HG02759 (cell line): ENCODE measurements around the gene AQP12B.

Source experiments
- ATAC-seq: cut with Tn5 transposase; IDR thresholded peaks from one replicate; pipeline ENCODE4 v1.9.1; 2021; ENCODE audit warnings: mild to moderate bottlenecking, moderate library complexity; ENCODE audit not compliant: unreplicated experiment

The AQP12B gene

DNA sequence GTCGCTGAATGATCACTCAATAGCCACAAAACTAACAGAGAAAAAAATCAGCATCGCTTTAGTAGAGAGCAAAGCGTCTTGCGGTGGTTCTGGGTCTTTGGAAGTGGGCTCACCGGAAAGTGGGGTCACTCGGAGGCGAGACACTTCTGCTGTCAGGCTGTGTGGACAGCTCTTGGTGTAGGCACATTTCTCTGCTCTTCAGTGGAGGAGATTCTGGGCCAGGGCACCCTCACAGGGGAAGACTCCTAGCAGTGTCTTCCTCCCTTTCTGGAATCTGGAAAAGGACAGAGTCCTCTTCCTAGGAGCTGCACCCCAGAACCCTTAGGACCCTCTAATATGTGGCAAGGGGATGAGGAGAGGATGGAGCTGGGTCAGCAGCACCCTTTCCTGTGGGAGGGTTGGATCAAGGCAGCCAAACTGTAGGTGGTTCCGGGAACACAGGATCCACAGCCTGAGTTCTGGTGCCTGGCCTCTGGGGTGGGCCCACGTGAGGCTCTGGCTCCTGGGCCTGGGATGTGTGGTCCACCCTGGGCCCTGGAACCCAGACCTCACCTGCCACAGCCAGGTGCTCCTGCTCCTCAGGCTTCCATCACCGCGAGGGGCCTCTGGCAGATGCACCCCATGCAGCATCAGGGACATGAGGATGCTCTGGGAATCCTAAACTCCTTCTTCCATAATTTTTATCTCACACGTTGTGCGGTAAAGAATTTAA lies 32.3 kb downstream of the AQP12B start:
- ATAC-seq = no peak

DNA sequence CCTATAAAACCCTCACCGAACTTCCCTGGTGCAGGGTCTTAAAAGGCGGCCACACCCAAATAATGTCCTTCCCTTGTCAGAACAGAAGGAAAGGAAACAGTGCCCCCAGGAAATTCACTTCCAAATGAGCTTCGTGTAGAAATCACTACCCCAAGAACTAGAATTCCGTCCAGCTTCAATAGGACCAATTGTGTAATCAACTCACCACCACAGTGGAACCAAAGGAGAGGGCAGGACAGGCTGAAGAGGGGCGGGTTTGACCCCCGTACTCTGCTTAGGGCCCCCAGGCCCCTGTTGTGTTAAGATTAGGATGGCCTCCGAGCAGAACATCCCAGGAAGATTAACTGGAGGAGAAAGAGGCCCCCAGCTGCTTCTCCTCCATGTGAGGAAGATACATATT lies 33.4 kb downstream of the AQP12B start:
- no peak for ATAC-seq

DNA sequence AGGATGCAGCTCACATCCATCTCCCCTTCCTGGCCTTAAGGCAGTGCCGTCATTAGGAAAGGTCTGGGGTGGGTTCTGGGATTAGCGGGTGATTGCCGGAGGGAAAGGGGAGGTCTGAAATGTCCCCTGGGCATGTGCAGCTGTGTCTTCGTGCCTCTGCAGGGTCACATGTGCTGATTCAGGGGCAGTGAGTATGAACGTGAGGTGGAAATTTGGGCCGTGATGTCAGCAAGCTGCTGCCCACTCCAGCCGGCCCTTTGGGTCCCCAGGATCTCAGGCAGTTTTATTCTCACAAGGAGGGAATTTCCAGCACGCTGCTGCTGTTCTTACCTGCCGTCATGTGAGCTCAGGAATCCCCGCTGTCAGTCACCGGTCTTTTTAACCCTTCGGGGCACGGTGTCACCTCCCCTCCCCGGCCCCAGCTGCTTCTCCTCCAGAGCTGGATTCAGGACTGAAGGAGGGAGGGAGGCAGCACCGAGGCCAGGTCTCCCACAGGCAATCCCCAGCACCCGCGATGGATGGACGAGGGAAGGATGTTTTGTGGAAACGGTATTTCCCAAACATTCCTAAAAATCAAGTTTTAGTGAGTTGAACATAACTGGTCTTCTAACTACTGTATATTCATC lies 33.9 kb downstream of the AQP12B start:
- ATAC-seq = no peak

DNA sequence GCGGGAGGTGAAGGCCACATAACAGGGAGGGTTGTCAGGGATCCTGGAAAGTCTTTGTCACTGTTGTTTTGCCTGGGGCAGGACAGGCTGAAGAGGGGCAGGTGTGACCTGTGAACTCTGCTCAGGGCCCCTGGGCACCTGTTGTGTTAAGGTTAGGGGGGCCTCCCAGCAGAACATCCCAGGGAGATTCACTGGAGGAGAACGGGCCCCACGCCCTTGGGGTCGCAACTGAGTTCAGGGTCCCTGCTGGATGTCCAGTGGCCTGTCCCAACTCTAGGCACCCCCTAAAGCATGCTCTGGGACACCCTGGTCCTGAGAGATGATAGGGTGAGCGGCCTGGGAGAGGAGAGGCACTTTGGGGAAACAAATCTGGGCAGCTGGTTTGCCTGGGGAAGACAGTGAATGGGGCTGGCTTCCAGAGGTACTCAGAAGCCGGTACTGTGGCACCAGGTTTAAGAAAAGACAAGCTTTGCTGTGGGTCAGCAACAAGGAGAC lies 34.5 kb downstream of the AQP12B start:
- no peak for ATAC-seq

DNA sequence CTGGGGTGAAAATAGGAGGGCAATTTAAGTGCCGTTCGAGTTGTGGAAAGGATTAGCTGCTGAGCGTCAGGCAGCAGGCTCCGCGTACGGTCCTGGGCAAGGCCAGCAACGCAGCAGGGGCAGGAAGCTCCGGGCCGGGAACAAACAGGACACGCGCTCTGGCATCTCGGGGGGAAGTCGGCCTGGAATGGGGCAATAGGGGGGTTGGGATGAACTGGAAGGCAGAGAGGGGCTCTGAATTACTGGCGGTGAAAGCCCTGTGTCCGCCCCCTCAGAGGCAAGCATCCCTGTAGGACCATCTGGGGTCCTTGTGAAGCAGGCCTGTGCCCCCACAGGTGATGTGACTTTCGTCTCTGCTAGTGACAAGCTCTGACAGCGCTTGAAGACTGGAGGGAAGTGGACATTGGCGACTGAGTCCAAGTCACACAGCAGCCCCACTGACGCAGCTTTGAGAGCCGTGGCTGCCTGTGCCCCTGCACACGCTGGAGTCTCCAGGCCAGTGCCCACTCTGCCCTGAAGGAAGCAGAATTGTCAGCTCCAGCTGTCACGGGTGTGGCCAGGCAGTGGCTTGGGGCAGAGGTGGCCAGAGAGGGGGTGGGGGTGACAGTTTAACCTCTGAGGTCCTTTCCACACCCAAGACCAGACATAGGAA lies 35.1 kb downstream of the AQP12B start:
- no peak for ATAC-seq

DNA sequence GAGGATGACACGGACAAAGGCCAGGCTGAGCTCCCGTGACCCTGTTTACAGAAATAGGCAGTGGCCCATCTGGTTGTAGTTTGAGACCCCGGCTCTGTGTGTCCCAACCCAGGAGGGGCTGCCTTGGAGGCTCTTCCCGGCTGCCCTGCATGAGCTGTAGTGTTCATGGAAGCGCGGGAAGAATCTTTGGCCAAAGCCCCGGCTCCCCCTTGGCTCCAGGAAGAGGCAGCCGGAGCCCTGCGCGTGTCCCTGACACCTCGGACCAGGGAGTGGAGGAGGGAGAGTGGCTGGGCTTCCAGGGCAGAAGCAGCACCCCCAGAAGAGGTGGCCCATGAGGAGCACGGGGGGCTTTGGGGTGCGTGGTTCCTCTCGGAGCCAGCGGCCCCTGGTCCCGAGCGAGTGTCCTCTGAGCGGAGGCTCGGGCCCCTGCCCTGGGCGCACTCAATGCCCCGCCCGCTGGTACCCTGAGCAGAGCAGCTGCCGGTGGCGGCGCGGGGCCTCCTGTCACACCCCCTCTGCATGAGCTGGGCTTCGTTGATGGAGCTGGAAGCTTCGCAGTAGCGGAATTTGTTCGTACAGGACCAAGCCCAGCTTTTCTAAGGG lies 35.7 kb downstream of the AQP12B start:
- ATAC-seq = no peak

DNA sequence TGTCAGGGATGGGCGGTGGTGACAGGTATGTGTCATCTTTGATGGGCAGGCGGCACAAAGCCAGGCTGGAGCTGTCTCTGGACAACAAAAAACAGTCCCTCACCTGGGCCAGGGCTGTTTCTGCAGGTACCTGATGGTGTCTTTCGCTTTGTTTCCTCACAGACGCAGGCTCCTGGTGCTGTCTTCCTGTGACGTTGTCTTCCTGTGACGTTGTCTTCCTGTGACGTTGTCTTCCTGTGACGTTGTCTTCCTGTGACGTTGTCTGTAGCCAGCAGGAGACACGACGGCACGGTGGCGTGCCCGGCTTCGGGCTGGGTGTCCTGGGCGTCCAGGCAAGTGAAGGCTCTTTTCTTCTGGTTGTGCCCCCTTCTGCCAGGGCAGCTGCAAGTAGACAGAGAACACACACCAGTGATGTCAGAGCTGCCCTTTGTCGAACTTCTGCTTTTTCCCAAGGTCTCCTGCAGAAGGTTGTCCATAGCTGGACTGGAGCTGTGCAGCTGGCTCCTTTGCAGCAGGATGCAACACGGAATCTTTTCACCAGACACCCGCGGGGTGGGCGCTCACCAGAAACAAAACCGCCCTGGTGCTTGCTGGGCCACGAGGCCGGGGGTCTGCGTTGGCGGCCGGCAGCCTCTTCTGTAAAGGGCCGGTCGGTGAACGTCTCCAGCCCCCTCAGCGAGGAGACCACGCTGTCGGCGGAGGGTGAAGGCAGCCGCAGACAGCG lies 36.3 kb downstream of the AQP12B start:
- ATAC-seq = no peak

DNA sequence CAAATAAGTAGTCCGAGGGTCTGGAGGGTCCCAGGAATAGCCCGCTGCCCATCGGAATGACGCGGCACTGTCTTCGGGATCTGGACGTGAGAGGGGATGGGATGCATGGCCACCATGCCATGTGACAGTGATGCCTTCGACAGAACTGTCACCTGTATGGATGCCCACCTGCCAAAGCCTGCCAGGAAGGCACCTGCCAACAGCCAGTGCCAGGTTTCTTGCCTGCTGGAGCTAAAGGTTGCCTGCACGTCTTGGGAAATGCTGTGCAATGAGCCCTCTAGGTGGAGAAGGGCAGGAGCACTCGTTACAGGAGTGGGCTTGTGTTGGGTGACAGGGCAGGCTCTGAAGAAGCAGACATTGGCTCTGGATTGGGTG lies 36.9 kb downstream of the AQP12B start:
- ATAC-seq = no peak

DNA sequence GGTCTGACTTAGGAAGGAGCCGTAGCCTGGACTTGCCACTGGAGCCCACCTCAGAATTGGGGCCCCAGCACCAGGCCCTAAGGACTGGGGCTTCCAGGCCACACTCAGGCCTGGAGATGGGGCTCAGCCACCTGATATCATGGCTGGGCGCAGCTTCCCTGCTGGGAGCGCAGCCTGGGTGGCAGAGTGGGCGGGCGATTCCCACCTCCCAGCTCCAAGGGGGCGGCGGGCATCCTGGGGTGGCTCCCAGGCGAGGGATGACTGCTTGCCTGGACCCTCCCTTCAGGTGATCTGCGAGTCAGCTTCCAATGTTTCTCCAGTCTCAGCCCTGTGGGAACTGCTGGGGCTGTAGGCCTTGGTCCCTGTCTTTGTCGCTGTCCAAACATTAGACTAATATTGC lies 37.3 kb downstream of the AQP12B start:
- ATAC-seq = no peak

DNA sequence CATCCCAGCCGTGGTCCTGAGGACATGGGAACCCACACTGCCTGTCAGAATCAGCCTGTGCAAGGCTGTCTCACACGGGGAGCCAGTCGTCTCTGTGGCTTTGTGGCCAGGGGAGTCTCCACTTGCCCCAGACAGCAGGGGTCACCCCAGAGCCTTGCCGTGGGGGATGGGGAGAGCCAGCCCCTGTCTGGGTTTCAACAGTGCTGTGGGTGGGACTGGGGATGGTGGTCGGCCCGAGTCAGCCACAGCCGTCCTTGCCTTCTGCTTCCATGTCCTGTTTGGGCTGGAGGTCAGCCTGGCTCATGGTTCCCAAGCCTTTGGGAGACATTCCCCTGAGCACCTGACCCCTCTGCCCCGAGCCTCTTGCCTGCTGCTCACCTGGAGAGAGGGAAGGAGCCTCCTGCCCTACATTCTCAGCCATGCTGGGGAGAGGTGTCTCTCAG lies 37.8 kb downstream of the AQP12B start:
- no peak for ATAC-seq

DNA sequence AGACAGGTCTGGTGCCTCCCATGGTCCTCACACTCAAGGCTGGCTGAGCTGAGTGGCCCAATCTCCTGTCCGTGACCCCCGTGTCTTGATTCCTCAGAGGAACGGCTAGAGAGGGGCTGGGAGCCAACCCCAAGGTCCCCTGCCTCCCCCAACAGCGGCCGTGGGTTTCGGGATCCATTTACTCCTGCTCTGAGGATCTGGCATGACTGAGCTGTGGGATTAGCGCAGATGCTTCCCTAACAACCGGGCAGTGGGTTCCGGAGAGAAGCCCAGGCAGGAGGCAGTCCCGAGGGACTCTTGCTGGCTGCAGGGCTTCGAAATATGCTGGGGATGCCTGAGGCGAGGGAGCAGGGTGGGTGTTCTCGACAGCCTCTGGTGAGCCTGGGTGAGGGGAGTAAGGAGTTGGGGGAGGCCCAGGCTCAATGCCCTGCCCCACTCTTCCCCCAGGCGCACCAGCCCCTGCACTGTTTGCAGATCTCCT lies 38.5 kb downstream of the AQP12B start:
- no peak for ATAC-seq

DNA sequence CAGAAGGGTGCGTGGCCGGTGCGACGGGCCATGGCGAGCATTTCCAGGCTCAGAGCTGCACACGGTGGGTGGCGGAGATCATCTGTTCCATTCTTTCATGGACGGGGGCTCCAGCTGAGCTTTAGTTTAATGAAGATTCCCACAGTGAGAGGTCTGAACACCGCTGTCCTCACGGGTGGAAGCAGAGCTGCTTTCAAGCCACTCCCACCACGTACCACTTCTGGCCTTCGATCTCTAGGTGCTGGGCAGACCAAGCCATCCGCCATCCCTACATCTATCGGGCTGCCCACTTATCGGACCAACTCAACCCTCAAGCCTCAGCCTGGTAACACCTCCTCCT lies 38.9 kb downstream of the AQP12B start:
- no peak for ATAC-seq

DNA sequence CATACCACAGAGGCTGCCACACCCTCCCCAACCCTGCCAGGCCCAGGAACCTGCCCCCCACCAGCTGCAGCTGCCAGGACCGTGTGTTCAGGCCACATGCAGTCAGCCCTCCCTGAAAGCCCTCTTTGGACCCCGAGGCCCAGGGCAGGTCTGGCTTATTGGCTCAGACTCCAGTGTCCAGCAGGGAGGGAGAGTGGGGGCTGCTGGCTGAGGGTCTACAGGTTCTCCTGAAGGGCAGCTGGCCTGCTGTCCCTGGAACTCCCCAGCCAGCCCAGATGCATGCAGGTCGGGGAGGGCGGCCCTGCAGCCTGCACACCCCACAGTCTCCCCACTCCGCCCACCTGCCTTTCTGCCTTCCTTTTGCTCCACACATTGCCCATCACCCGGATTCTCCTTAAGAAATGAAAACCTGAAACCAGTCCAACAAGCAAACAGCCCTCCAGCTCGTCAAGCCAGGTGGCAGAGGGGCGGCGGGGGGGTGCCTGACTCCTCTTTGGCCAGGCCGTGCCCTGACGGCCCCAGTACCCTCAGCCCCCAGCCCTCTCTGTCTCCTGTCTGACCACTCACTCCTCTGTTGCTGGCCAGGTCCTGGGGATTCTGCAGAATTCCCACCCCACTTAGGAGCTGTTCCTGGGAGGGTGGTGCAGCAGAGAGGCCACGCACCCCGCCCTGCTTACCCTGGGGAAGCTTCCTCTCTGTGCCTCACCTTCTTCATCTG lies 39.4 kb downstream of the AQP12B start:
- ATAC-seq = no peak

DNA sequence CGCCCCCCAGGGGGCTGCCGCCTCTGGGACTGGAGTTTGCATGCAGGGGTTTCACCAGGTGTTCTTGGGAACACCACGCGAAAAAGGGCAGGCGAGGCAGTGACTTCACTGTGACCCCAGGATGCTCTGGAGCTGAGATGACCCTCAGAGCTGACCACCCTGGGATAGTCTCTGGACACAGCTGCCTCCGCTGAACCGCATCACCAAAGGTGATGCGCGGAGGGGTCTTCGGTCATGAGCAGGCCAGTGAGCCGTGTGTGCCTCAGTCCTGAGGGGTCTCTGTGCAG lies 39.9 kb downstream of the AQP12B start:
- ATAC-seq = no peak

DNA sequence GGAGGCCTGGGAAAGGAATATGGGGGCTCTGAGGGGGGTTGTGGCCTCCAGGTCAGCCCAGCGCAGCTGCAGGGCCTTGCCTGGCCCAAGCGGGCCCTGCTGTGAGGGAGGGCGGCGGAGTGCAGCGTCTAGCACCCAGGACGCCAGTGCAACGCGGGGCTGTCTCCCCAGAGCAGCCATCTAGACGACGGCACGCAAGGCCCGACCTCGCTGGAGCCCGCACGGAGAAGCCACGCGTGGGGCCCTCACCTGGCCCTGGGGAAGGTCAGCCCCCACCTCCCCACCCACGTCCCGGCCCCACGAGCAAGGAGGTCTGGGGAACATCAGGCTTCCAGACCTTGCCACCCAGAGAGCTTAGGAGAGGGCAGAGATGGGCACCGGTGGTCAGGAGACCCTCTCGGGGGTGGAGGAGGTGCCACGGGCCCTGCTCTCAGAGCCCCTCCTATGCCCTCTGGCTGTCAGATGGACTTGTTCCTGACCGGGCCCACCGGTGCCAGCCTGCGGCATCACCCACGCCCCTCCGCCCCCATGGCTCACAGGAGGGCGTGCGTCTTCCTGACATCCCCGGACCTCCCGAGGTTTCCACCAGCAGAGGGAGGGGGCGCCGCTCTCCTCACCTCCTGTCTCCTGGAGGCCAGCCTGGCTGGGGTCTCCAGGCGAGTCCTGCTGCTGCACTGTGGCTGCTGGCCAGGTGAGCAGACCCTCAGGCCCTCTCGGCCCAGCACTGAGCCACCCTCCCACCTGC lies 40.5 kb downstream of the AQP12B start:
- ATAC-seq = no peak

DNA sequence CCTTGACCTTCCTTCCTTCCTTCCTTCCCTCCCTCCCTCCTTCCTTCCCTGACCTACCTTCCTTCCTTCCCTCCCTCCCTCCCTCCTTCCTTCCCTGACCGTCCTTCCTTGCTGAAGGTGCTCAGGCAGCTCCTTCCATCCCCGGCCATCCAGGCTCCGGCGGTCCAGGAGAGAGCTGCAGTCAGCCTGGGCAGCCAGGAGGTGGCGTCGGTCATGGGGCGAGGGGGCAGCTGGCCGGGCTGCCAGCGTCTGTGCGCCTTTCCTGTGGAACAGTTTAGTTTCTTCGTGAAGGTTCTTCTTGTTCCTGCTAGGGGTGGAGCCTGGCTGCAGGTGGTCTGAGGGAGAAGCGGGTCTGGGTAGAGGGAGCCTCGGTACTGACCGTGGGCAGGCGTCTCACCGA lies 41.7 kb downstream of the AQP12B start:
- ATAC-seq = no peak

DNA sequence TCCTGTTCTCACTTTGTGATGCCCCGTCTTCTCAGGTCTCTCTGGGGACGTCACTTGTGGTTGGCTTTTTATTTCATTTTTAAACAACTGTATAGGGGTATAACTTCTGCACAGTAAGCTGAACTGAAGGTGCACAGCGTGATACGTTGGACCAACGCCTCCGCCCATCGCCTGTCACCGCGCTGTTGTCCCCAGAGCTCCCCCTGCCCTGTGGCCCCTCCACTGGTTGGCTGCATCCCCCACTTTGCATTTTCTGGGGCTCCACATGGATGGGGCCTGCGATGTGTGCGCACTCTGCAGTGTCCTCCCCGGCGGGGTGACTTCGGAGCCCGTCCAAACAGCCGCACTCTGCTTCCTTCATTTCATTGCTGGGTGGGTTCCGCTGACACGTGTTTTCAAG lies 43.1 kb downstream of the AQP12B start:
- ATAC-seq = no peak

DNA sequence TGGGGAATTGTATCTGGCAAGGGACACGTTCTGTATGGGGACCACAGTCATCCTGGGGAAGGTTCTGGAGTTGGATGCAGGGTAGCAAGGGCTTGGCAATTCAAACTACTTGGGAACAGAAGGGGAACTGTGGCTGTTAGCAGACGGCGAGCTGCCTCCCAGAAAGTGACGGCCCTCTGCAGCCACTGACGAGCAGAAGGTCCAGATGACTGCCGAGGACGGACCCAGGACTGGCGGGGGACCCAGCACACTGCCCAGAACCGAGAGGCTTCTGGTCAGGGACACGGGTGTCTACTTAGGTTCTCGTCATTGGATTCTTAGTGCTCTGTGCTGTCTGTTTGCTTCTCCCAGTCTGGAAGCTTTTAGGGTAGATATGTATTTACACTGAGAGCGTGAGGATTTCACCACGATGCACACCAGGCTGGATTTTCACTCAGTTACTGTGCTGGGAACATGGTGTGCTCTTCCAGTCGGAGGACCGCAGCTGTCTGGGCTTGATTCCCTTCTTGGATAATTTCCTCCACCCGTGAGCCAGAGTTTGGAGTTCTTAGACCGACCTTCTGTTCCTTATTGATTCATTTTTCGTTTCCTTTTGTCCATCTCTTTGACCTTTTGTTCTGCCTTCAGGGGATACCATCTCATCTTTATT lies 44.0 kb downstream of the AQP12B start:
- ATAC-seq = no peak

DNA sequence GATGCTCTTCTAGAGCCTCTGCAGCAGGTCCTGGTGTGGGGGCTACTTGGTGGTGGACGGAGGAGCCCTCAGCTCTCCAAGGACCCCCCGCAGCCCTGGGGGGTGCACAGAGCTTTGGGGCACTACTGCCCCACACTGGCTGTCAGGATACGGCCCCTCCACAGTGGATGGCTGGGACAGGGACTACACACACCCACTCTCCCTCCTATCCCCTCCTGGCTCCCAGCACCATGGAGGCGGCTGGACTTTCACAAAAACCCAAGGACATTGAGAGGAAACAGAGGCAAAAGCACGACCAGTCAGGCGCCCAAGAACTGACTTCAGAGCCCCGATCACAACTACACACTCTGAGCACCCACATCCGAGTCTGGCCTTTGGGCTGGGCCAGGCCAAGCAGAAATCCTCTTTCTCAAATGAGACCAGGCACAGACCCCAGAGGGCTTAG lies 44.8 kb downstream of the AQP12B start:
- ATAC-seq = no peak
